Cardiac fibroblast (primary cell): ENCODE measurements around the gene CFAP74.
A peak's percentile ranks its signal among the peaks of the same experiment; 100 is the strongest.

ENCODE experiments used
- DNase-seq, 2 donors: peaks; one replicate each; pipeline versions ENCODE4 v3.0.0 to v3.0.0-alpha.2; 2010; ENCODE audit warnings: low read depth in 2 of 2
- H3K4me3 ChIP-seq, 2 donors: replicated peaks in 1 of 2; 1 replicate in 1 of 2; 2 replicates in 1 of 2; pipeline ENCODE4 v1.5.1; 2011; ENCODE audit warnings: low read depth in 2 of 2, low read length in 2 of 2, mild to moderate bottlenecking in 2 of 2, moderate library complexity in 1 of 2
- CTCF ChIP-seq: IDR thresholded peaks from one replicate; pipeline ENCODE4 v1.5.1; 2011; ENCODE audit warnings: low read depth, mild to moderate bottlenecking, low read length, inconsistent platforms

Gene CFAP74

GRCh38 chr1:1914971-1915692 lies 88.5 kb downstream of the CFAP74 start, which contains the start of gene CALML6:
Gene CALML6, plus strand, starts transcription at chr1:1915260. Its CDS starts 21 bp downstream, at chr1:1915281.
- H3K4me3 ChIP-seq = no peak within 1 kb of the TSS
- TF ChIP-seq CTCF = no peak
- no peak for DNase-seq

- DNase-seq = no peak
- no peak for TF ChIP-seq CTCF
Measured at GRCh38 chr1:1914101-1914970, 89.2 kb downstream of the CFAP74 start.

GRCh38 chr1:1911350-1912041 lies 92.1 kb downstream of the CFAP74 start:
- no peak for DNase-seq
- no peak for TF ChIP-seq CTCF
- H3K4me3 ChIP-seq = no peak overlapping the region

More at GRCh38 chr1:1914101-1914970, 89.2 kb downstream of the CFAP74 start:
- H3K4me3 ChIP-seq = no peak overlapping the region

- no peak for DNase-seq
- H3K4me3 ChIP-seq = no peak overlapping the region
- TF ChIP-seq CTCF = no peak
Measured at GRCh38 chr1:1910651-1911331, 92.8 kb downstream of the CFAP74 start.

- peak overlapping the region; percentile 47 to 53 for H3K4me3 ChIP-seq
- TF ChIP-seq CTCF = no peak
- DNase-seq = no peak
Measured at GRCh38 chr1:1910033-1910465, 93.5 kb downstream of the CFAP74 start.

GRCh38 chr1:1908506-1908791 lies 95.1 kb downstream of the CFAP74 start:
- DNase-seq = no peak
- peak overlapping the region; percentile 59 to 70 for H3K4me3 ChIP-seq
- TF ChIP-seq CTCF = no peak
